HFF-Myc (cell line): ENCODE measurements around the gene PAX7.

ENCODE experiments used
- DNase-seq: peaks from one replicate; pipeline ENCODE4 v3.0.0-alpha.2; 2011; ENCODE audit warnings: low read depth; ENCODE audit errors: extremely low read depth
- H3K4me3 ChIP-seq: replicated peaks from 2 replicates; pipeline ENCODE4 v1.5.1; 2011; ENCODE audit warnings: low read depth, mild to moderate bottlenecking, control low read depth, low read length
- CTCF ChIP-seq: IDR thresholded peaks from 2 replicates; pipeline ENCODE4 v1.5.1; 2012; ENCODE audit warnings: mild to moderate bottlenecking, low read depth, low read length, control low read depth; ENCODE audit errors: missing control alignments

The PAX7 gene

GRCh38 chr1:18597160-18598042, 33.2 kb upstream of the PAX7 start:
- no peak for DNase-seq
- peak; percentile 92 for TF ChIP-seq CTCF
- no peak overlapping the region for H3K4me3 ChIP-seq

GRCh38 chr1:18599086-18599485, 31.6 kb upstream of the PAX7 start:
- H3K4me3 ChIP-seq = no peak overlapping the region
- no peak for DNase-seq
- no peak for TF ChIP-seq CTCF

- no peak for DNase-seq
- TF ChIP-seq CTCF = no peak
- H3K4me3 ChIP-seq = no peak overlapping the region
Observed at GRCh38 chr1:18599704-18600103, 30.9 kb upstream of the PAX7 start.

- H3K4me3 ChIP-seq = no peak overlapping the region
- no peak for TF ChIP-seq CTCF
Observed at GRCh38 chr1:18602533-18603211, 28.0 kb upstream of the PAX7 start.

GRCh38 chr1:18603212-18603852, 27.3 kb upstream of the PAX7 start:
- TF ChIP-seq CTCF = no peak
- no peak overlapping the region for H3K4me3 ChIP-seq
- DNase-seq = no peak

More at GRCh38 chr1:18602533-18603211, 28.0 kb upstream of the PAX7 start:
- no peak for DNase-seq

- no peak for TF ChIP-seq CTCF
- H3K4me3 ChIP-seq = no peak overlapping the region
- DNase-seq = no peak
Observed at GRCh38 chr1:18606443-18607288, 24.0 kb upstream of the PAX7 start.
